GM19467 (cell line): Measurements from ENCODE around the gene CTDSPL2.
A peak's percentile ranks its signal among the peaks of the same experiment; 100 is the strongest.
"Not testable (repeated sequence)": the region's sequence is repeated elsewhere in the genome, so short reads cannot be mapped to it uniquely, and the experiment has no call there.

Source experiments
- ATAC-seq: cut with Tn5 transposase; IDR thresholded peaks from one replicate; pipeline ENCODE4 v1.9.1; 2021; ENCODE audit warnings: mild to moderate bottlenecking, moderate library complexity; ENCODE audit not compliant: unreplicated experiment

Gene CTDSPL2

DNA sequence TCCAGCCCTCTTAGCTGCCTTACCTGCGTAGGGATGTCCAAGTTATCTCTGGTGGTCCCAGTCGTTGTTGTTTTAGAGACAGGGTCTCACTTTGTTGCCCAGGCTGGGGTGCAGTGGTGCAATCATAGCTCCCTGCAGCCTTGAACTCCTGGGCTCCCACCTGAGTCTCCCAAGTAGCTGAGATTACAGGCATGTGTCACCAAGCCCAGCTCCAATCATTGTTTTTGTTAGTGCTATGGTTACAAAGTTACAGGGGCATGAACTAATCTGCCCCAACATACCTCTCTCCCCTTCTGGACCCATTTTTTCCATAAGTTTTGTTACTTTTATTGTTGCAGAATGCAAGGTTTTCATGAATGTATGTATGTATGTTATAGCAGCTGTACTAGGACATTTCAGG lies 54.7 kb downstream of the CTDSPL2 start:
- ATAC-seq, result no peak

DNA sequence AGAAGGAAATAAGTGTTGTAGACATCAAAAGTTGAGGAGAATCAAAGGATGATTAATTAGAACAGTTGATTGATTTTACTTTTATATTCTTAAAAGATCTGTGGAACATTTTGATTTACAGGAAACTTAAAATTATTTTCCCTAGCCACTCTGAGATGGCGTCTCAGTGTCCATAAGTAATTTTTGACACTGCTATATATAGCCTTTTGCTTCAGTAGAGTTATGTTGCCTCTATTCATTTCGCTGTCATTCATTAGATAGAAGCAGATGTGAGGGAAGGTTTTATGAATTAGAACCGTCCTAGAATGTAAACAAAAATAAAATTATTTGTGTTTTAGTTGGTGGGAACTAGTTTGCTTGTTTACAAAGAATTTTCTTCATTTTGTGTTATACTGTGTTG lies 58.5 kb downstream of the CTDSPL2 start:
- ATAC-seq, result no peak

DNA sequence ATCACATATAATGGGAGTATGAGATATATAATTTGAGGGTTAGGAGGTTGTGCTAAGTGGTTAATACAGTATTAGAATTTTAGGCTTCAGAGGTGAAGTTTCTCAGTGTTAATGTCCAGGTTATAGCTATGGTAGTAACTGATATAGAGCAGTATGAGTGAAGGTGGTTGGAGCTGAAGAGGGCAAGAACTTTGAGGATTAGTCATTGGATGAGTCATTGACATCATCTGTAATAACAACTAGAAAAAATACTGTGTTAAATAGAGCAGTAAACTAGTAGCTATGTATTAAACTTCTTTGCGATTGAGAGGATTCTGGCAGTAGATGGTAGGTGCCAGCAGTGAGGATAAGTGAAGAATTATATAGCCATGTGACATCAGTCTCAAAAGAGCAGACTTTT lies 62.0 kb downstream of the CTDSPL2 start:
- ATAC-seq, result no peak

DNA sequence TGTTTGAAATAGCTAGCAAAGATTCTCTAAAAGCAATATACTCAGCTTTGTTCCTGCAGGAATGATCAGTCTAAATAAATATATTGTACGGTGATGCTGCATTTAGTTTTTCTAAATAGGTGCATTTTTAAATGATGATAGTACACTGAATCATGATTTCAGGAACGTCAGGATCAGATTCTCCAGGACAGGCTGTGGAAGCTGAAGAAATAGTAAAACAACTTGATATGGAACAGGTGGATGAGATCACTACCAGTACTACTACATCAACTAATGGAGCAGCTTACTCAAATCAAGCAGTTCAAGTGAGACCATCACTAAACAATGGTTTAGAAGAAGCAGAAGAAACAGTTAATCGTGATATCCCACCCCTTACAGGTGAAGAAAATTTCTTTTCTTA lies 63.2 kb downstream of the CTDSPL2 start:
- ATAC-seq, result no peak

DNA sequence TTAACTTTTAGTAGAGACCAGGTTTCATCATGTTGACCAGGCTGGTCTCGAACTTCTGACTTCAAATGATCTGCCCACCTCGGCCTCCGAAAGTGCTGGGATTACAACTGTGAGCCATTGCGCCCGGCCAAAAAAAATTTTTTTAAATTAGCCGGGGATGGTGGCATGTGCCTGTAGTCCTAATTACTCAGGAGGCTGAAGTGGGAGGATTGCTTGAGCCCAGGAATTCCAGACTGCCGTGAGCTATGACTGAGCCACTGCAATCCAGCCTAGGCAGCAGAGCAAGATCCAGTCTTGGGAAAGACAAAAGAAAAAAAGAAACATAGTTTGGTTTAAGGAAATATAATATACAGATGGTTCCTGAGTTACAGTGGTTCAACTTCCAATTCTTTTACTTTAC lies 64.6 kb downstream of the CTDSPL2 start:
- ATAC-seq, result no peak

DNA sequence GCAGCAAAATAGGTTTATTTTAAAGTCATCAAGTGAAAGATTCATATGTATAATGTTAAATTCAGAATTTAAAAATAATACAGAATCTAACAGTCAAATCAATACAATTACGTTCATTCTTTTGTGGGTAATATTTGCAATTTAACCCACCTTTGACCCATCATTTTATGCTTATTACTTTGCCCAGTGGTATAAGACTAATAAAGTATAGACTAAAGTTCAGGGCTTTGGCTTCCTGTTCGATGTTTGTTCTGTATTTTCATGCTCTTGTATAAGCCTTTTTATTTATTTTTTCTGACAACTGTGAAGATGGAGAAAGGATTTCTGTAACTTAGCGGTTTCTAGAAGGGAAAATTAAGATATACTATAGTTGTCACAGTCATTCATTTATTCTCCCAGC lies 65.2 kb downstream of the CTDSPL2 start:
- ATAC-seq, result no peak

DNA sequence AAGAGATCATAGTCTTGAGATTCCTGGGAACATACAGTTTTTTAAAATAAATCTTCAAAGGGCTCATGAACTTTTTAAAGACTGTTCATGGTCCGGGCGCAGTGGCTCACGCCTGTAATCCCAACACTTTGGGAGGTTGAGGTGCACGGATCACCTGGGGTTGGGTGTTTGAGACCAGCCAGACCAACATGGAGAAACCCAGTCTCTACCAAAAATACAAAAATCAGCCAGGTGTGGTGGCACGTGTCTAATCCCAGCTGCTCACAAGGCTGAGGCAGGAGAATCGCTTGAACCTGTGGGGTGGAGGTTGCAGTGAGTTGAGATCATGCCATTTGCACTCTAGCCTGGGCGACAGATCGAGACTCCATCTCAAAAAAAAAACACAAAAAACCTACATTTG lies 68.1 kb downstream of the CTDSPL2 start:
- no peak for ATAC-seq

DNA sequence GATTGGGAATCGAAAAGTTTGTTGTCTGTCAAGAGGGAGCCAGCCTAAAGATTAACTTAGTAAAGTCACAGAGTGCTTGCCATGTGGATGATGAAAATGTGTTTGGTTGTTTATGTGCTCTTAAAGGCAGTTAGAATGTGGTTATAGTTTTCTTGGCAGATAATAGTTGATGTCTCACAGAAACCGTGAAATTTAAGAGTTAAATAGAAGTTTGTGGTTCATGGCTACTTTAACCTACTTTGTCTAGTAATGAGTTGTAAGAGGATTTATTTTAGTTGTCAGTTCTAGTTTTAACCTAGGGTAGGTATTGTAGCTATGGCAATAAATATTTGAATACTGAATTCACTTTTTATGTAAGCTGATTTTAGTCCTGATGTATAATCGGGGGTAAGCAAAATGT lies 73.1 kb downstream of the CTDSPL2 start:
- ATAC-seq, result no peak

DNA sequence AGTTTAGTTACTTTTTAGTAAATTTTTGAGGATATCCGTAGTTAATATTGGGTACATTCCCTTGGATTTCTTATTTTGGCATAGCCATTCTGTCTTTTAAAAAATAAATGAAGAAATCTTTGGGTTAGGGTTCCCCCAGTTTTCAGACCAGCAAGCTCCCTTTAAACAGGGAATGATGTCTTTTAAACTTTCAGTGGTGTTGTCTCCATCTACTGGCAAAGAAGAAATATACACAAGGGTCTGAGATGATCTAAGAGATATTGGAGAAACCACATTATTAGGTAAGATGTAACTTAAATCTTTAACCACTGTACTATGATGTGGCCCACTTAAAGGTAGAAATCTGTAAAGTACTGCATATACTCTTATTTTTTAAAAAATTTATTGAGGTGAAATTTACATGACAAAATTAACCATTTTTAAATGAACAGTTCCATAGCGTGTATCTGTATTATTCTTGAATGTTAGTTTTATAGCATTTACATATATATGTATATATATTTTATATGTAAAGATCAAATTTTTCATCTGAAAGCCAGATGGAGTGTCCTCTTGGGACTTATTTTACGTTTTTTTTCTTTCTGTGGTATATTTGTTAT lies 74.4 kb downstream of the CTDSPL2 start:
- ATAC-seq, result no peak

DNA sequence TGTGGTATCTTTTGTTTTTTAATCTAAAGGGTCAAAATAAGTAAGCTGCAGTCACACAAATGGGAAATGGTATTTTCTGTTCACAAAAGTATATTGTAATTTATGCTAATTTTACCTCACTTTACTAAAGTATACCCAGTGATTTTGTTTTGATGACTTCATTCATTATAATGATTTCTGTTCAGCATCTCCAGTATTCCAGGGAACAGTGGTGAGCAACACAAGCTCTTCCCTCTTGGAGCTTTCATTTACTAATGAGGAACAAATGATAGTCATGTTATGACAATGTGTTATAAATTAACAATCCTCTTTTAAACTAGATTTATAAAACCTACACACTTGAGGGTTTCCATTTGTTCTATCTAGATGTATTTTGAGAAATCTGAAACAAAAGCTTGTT lies 89.0 kb downstream of the CTDSPL2 start:
- ATAC-seq, result no peak

DNA sequence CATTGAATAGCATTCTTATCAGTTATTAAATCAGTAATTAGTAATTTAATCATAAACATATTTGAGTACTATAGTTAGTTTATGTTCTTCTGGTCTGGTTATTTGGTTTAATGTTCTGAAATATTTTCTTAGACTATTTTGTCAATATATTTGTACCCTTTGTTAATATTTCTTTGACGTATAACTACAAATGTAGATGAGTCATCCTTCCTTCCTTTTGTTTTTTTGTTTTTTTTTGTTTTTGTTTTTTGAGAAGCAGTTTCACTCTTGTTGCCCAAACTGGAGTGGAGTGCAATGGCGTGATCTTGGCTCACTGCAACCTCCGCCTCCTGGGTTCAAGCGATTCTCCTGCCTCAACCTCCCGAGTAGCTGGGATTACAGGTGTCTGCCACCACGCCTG lies 92.1 kb downstream of the CTDSPL2 start:
- ATAC-seq, result no peak

DNA sequence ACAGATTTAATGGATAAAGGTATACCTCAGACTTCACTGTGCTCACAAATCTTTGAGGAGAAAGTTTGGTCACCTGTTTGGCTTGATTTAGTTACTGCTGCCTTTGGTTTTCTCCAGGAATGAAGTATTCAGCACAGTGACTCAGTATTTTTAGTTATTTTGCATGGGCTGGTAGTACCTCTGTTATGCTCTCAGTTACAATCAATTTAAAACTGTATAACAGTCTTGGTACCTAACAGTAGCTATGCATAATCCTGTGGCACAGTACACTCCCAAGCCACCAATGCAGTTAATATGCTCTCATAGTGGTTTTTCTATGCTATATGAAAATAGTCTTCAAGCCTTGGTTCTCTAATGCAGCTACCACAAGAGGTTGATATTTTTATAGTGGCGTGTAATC lies 97.6 kb downstream of the CTDSPL2 start:
- ATAC-seq, result no peak

DNA sequence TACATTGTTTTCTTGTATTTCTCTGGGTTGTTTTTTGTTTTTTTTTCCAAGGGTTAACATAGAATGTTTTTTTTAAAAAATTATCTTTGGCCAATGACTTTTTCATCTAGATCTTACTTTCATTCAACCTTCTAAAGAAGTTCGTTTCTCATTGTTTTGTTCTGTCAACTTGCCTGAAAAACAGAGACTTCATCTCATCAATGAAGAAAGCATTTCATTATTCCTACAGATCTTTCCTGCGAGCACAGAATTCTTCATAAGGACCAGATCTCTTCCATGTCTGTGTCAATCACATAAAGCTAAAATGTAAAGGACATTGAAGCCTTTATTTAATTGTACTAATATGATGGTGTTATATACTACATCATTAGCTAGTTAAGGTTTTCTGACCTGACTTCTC lies 99.8 kb downstream of the CTDSPL2 start:
- ATAC-seq, result no peak

DNA sequence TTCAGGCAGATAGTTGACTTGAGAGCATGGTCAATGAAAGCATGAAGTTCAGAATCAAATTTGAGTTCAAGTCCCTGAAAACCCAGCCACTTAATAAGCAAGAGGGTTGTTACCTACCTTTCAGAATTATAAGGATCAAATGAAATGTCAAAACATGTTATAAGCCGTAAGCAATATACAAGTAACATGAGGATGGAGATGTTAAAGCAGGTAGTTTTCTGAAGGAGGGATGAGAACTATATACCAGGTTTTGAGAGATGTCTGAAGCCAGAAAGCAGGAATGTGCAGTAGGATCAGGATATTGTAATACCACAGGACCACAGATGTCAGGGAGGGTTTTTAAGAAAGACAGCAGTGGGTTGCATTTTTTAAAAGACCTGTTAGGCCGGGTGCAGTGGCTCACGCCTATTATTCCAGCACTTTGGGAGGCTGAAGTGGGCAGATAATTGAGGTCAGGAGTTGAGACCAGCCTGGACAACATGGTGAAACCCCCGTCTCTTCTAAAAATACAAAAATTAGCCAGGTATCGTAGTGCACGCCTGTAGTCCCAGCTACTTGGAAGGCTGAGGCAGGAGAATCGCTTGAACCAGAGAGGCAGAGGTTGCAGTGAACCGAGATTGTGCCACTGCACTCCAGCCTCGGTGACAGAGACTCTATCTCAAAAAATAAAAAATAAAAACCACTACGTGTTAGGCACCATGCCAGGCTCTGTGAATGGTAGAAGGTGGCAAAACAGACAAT lies 102.6 kb downstream of the CTDSPL2 start:
- no peak for ATAC-seq

DNA sequence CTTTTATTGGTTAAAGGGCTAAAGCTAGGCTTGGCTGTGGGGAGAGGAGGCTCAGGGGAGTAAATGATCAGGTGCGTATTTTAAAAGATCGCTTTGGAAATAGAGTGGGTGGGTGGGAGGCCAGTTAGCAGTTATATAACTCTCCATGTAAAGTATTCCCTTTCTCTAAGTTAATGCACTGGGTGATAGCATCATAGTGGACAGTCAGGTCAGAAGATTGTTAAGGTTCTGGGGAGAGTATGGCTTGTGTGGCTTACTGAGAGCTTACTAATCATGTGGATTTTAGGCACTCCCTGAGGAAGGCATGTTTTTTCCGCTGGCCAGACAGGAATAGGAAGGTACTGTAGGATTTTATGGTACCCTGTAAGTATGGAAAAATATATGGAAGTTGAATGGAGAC lies 103.2 kb downstream of the CTDSPL2 start:
- no peak for ATAC-seq

DNA sequence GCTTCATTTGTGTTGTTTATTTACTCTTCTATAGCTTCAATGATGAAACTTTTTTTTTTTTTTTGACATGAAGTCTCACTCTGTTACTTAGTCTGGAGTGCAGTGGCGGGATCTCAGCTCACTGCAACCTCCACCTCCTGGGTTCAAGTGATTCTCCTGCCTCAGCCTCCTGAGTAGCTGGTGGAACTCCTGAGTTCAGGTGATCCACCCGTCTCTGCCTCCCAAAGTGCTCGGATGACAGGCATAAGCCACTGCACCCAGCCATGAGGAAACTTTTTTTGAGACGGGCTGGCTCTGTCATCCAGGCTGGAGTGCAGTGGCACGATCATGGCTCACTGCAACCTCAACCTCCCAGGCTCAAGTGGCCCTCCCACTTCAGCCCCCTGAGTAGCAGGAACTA lies 104.8 kb downstream of the CTDSPL2 start:
- ATAC-seq, result not testable (repeated sequence)

DNA sequence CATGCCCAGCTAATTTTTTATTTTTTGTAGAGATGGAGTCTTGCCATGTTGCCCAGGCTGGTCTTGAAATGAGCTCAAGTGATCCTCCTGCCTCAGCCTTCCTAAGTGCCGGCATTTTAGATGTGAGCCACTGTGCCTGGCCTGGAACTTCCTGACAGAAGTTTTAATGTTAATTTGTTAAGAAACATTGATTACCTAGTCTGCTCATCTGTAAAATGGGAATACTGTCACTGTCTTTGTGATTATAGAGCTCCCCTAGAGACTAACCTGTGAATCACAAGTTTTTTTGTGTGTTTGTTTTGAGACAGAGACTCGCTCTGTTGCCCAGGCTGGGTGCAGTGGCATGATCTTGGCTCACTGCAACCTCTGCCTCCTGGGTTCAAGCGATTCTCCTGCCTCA lies 105.3 kb downstream of the CTDSPL2 start:
- ATAC-seq, result no peak

DNA sequence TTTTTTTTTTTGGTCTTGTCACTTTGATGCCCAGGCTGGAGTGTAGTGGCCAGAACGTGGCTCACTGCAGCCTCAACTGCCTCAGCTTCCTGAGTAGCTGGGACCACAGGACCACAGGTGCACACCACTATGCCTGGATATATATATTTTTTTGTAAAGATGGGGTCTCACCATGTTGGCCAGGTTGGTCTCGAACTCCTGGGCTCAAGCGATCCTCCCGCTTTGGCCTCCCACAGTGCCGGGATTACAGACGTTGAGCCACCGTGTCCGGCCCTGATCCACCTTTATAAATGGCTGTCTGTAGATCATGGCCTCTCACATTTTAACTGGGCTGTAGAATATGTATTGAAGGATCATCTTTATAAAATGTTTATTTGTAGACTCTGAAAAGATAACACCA lies 107.7 kb downstream of the CTDSPL2 start:
- no peak for ATAC-seq

DNA sequence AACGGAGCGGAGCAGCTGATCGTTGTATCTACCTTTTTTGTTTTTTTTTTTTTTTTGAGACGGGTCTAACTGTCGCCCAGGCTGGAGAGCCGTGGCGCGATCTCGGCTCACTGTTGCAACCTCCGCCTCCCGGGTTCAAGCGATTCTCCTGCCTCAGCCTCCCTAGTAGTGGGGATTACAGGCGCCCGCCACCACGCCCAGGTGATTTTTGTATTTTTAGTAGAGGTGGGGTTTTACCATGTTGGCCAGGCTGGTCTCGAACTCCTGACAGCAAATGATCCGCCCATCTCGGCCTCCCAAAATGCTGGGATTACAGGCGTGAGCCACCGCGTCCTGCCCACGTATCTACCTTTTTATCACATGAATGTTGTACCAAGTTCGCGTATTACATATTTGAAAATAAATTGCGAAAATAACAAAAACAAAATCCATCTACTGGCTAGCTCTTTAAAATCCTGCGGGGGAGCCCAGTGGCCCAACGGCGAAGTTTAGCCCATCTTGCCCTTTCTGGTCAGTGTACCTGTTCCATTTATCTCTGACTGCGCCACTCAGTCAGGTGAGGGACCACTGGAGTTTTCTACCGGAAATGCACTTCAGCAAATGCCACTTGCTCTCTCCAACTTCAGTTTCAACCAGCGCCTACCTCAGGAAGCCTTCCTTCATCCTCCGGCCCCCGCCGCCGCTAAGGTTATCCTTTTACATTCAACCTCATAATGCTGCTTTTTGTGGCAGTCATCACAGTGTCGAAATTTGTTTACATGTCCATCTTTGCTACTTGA lies 108.3 kb downstream of the CTDSPL2 start:
- peak; percentile 2 for ATAC-seq

DNA sequence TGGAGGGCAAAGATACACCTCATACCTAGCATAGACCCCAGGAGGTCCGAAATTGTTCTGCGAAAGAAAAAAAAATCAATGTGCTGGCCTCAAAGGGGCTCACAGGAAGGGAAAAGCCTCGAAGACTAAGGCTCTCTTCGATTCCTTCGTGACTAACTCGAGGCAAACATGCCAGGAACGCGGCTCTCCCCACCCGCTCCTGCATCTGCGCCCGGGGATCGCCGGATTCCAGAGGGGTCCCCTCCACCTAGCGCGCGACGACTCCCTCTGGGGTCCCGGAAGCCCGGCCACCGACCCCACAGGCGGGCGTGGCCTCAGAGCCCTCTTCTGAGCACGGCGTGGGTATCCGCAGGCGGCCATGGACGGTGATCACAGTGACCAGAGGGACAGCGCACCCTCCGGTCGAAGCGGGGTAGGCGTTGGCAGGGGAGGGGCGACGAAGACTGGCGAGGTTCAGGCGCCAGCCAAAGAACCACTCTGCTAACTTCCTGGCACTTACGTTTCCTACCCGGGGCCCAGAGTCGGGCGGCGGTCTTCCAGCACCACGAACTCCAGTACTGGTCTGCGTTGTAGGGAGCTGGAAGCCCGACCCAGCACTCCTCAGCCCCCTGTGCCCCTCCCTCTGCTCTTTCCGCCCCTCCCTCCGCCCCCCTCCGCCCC lies 109.0 kb downstream of the CTDSPL2 start:
- ATAC-seq, result peak; percentile 56

DNA sequence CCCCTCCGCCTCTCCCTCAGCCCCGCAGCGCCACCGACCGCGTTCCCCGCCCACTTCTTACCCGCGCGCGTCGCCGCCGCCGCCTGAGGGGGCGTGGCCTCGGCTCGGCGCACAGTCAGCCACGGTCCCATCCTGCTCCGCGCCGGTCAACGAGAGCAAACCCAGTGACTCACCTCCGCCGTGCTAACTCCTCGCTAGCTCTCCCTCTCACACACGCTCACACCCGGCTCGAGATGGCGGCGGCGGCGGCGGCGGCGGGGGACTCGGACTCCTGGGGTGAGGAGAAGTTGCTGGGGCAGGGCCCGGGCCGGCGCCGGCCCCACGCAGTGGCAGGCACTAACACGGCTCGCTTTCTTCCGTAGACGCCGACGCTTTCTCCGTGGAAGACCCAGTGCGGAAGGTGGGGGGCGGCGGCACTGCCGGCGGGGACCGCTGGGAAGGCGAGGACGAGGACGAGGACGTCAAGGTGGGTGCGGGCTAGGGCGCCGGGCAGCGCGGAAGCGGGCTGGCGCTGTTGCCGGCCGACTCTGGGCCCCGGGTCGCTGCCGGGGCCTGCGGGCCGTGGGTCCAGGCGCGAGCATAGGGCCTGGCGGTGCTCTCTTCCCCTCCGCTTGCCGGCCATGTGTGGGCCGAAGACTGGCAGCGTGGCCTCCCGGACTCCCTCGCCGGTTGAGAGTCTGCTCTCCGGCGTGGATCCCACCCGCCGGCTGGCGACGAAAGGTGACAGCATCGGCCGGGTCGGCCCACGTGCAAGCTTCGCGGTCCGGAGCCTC lies 109.7 kb downstream of the CTDSPL2 start, which contains the start of gene EIF3J:
Gene EIF3J (plus strand): TSS at position 186 of the 773 bp plus-strand sequence. CDS start 48 bp downstream, at position 234.
- peak; percentile 65 for ATAC-seq
